WERI-Rb-1 (cell line): ENCODE data around the gene SEC61A2.

Experiments used
- DNase-seq: peaks from one replicate; pipeline ENCODE4 v3.0.0-alpha.2; 2020
- H3K27ac ChIP-seq: fragments of 250-450 bp; sonication (Bioruptor Pico); 2 replicates; pipeline ENCODE4 v1.5.1; 2020; ENCODE audit warnings: mild to moderate bottlenecking, moderate library complexity
- H3K27me3 ChIP-seq: fragments of 250-450 bp; sonication (Bioruptor Pico); 2 replicates; pipeline ENCODE4 v1.5.1; 2021; ENCODE audit warnings: mild to moderate bottlenecking, low read depth, moderate library complexity; ENCODE audit not compliant: insufficient read depth, severe bottlenecking
- H3K36me3 ChIP-seq: fragments of 250-450 bp; sonication (Bioruptor Pico); 2 replicates; pipeline ENCODE4 v1.5.1; 2020; ENCODE audit warnings: mild to moderate bottlenecking, moderate library complexity
- H3K4me3 ChIP-seq: 2 replicates; pipeline ENCODE4 v1.5.1; 2011; ENCODE audit warnings: low read depth, mild to moderate bottlenecking, control low read depth, low read length
- H3K9me3 ChIP-seq: fragments of 250-450 bp; sonication (Bioruptor Pico); 2 replicates; pipeline ENCODE4 v1.5.1; 2021; ENCODE audit warnings: mild to moderate bottlenecking, moderate library complexity; ENCODE audit not compliant: severe bottlenecking
- TF ChIP-seq, protein P1 (sequence below): IDR thresholded peaks from 2 replicates; pipeline ENCODE4 v1.5.1; 2011; ENCODE audit warnings: low read depth, mild to moderate bottlenecking, control low read depth, inconsistent platforms, low read length

SEC61A2 gene

DNA sequence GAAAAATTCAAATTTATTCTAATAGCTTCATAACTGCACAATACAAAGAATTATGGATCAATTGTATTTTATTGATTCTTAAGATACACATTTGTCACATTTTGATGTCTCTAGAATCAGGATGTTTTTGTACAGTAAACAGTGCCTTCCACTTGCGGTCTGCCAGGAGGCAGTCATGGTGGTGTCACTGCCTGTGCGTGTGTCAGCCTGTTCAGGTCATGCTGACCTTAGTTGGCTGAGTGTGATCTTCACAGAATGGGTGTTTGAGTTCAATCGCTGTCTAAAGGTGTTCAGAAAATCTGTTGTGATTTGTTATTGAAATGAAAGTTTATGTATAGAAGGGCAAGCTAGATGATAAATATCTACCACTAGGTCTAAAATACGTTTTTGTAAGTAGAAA lies 20.7 kb downstream of the SEC61A2 start:
- no peak overlapping the region for H3K4me3 ChIP-seq
- H3K9me3 ChIP-seq, result no peaks in the 10 kb centered on the region
- H3K27me3 ChIP-seq, result no peaks in the 10 kb centered on the region
- no peak for DNase-seq
- TF ChIP-seq, protein P1, sequence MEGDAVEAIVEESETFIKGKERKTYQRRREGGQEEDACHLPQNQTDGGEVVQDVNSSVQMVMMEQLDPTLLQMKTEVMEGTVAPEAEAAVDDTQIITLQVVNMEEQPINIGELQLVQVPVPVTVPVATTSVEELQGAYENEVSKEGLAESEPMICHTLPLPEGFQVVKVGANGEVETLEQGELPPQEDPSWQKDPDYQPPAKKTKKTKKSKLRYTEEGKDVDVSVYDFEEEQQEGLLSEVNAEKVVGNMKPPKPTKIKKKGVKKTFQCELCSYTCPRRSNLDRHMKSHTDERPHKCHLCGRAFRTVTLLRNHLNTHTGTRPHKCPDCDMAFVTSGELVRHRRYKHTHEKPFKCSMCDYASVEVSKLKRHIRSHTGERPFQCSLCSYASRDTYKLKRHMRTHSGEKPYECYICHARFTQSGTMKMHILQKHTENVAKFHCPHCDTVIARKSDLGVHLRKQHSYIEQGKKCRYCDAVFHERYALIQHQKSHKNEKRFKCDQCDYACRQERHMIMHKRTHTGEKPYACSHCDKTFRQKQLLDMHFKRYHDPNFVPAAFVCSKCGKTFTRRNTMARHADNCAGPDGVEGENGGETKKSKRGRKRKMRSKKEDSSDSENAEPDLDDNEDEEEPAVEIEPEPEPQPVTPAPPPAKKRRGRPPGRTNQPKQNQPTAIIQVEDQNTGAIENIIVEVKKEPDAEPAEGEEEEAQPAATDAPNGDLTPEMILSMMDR, result no peak
- H3K27ac ChIP-seq, result no peak overlapping the region
- H3K36me3 ChIP-seq, result no peaks in the 10 kb centered on the region

DNA sequence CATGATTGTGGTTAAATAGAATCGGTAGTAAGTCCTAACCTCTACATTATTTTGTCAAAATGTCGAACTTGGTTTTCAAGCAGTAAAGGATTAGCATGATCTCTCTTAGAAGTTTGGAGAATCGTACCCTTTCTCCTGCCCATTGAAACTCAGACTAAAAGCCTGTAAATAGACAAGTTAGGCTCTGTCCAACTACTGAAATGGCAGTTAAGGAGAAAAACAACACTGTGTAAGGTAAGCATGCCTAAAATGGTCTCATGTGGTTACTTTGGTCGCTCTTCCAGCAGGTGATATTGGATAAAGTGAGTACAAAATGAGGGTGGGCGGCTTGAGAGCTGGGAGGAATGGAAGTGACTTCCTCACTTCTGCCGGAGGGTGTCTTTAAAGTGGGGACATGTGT lies 25.0 kb downstream of the SEC61A2 start:
- no peaks in the 10 kb centered on the region for H3K27me3 ChIP-seq
- no peaks in the 10 kb centered on the region; the same call in 1 of the 2 replicates for H3K36me3 ChIP-seq
- TF ChIP-seq, protein P1, result no peak
- no peak overlapping the region for H3K27ac ChIP-seq
- no peak overlapping the region for H3K4me3 ChIP-seq
- H3K9me3 ChIP-seq, result no peaks in the 10 kb centered on the region
- no peak for DNase-seq

DNA sequence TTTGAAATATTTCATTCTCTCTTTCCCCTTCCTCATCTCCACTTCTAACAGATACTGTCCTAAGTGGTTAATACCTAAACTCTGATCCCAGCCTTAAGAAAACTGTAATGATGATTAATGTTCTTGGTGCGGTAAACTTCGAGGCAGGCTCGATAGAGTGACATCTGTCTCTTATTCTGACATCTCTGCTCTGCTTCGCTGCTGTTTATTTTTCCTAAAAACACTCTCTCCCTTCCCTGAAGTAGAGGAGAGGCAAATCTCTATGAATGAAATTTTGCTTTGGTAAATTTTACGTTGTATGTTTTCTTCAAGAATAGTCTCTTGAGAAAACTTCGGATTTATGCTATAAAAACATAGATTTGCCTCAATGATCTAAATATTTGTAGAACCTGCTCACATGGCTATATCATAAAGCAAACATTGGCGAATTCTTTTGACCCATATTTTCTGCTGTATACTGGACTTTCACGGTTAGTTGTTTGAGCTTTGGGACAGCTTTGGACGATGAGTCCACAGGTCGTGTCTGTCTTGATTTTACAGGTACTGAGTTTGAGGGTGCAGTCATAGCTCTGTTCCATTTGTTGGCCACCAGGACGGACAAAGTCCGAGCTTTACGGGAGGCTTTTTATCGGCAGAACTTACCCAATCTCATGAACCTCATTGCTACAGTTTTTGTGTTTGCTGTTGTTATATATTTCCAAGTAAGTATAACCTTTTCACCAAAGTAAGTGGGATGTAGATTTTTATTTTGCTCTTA lies 27.1 kb downstream of the SEC61A2 start:
- TF ChIP-seq, protein P1, result no peak
- Histone ChIP-seq H3K4me3 (no peak overlapping the region), H3K9me3 (no peaks in the 10 kb centered on the region), H3K27ac (no peak overlapping the region), H3K36me3 (no peaks in the 10 kb centered on the region; the same call in 1 of the 2 replicates), H3K27me3 (no peaks in the 10 kb centered on the region)
- DNase-seq, result no peak

DNA sequence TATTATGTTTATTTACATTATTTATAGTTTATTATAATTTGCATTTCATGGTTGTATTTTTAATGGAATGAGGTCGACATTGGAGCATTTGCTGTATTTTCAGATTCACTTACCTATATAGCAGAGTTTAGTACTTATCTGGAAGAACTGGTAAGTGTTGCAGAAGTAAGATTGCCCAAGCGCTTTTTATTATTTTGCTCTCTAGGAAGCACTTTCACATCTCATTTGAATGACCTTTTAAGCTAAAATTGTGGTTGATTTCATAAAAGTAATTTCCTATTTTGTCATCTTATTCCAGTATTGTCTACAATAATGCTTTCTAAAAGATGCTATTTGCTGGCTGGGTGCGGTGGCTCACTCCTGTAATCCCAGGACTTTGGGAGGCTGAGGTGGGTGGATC lies 28.6 kb downstream of the SEC61A2 start:
- DNase-seq, result no peak
- Histone ChIP-seq H3K4me3 (no peak overlapping the region), H3K27me3 (no peaks in the 10 kb centered on the region), H3K27ac (no peak overlapping the region), H3K9me3 (no peaks in the 10 kb centered on the region), H3K36me3 (peaks cover 4% of the 10 kb centered on the region)
- TF ChIP-seq, protein P1, result no peak

DNA sequence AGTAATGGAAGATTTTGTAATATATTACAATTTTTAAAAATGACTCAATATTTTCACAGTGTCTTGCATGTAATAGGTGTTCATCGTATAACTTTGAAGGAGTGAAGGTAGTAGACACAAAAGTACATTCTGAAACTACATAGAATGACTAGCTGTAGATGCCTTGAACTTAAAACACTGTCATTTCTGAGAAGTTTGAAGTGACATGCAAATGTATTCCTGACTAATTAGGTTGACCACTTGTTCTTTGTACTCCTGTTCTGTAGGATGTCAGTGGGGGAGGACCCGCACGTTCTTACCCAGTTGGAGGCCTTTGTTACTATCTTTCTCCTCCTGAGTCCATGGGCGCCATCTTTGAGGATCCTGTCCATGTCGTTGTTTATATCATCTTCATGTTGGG lies 31.2 kb downstream of the SEC61A2 start:
- no peak for DNase-seq
- Histone ChIP-seq H3K36me3 (peaks cover 4% of the 10 kb centered on the region), H3K9me3 (no peaks in the 10 kb centered on the region), H3K27me3 (no peaks in the 10 kb centered on the region), H3K27ac (no peak overlapping the region), H3K4me3 (no peak overlapping the region)
- TF ChIP-seq, protein P1, result no peak

DNA sequence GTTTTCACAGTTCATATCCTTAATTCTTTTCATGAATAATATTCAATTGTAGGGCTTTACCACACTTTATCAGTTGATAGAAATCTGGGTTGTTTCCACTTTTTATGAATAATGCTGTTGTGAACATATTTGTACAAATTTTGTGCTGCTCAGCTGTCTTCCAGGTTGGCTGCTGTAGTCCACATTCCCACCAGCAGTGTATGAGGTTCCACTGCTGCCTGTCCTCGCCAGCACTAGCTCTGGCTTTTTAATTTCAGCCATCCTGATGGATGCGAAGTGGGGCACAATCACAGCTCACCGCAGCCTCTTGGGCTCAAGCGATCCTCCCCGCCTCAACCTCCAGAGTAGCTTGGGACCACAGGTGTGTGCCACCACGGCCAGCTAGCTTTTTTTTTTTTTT lies 33.5 kb downstream of the SEC61A2 start:
- H3K27me3 ChIP-seq, result no peaks in the 10 kb centered on the region
- H3K4me3 ChIP-seq, result no peak overlapping the region
- TF ChIP-seq, protein P1, result no peak
- no peaks in the 10 kb centered on the region for H3K9me3 ChIP-seq
- H3K27ac ChIP-seq, result no peak overlapping the region
- H3K36me3 ChIP-seq, result peaks cover 4% of the 10 kb centered on the region
- no peak for DNase-seq
